ENCODE results near the gene COL4A4. TPM values are rescaled to one million over a fixed set of nuclear protein-coding genes. Genes with fewer than 3 reads are reported as not detected.

COL4A4 gene
- total and polyA plus RNA-seq, 2 donors (not counting 1 experiment from before 2014, with no cell fraction given), result 6.2 to 30.2 TPM

DNA sequence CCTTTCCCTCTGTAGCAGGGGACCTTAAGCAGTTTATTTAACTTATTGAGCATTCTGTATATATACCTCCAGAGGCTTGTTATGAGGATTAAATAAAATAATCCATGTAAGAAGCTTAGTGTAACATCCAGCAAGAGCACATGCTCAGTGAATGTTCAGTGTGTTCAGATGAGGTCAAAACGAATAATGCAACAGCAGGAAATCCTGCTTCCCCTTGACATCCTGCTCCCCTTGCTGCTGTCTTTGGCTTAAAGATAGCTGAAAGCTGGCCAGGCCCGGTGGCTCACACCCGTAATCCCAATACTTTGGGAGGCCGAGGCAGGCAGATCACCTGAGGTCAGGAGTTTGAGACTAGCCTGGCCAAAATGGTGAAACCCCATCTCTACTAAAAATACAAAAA lies 68.7 kb downstream of the COL4A4 start:
- no peaks in the 10 kb centered on the region for H3K36me3 ChIP-seq (replicated peaks in 1 of 2; ENCODE audit: control extremely low read depth in 1 of 2, control insufficient read depth in 1 of 2, extremely low read depth in 1 of 2, insufficient read depth in 2 of 2, low read length in 1 of 2)
- H4K20me1 ChIP-seq (ENCODE audit: control insufficient read depth, insufficient read depth, low read length, poor library complexity, severe bottlenecking), result no peaks in the 10 kb centered on the region
- H3K9me3 ChIP-seq (ENCODE audit: control extremely low read depth in 1 of 3, control insufficient read depth in 2 of 3, insufficient read depth in 1 of 3, low read length in 2 of 3), result peaks cover 0 to 2% (median 0%) of the 10 kb centered on the region in 3 donors
- no peak overlapping the region for H2AFZ ChIP-seq (ENCODE audit: insufficient read depth, low read depth, low read length, poor library complexity, severe bottlenecking)
- WGBS (ENCODE audit: insufficient coverage), result 56% methylated on average over 4 of the region's 4 CpGs
- intact Hi-C loops (cut with micrococcal nuclease), result no loop called here
- ATAC-seq (ENCODE audit: low read depth), result no peak
- H3K4me1 ChIP-seq (ENCODE audit: control insufficient read depth in 2 of 2, insufficient read depth in 2 of 2, low read length in 2 of 2), result no peaks in the 10 kb centered on the region
- Mint-ChIP-seq H3K27ac (no peak overlapping the region), H3K4me1 (no peaks in the 10 kb centered on the region), H3K27me3 (no peaks in the 10 kb centered on the region), H3K9me3 (ENCODE audit: insufficient read depth) (no peaks in the 10 kb centered on the region), H3K4me3 (no peak overlapping the region)
- H3K27me3 ChIP-seq (replicated peaks in 1 of 4; ENCODE audit: control extremely low read depth in 1 of 4, control insufficient read depth in 3 of 4, insufficient read depth in 4 of 4, low read length in 3 of 4), result no peaks in the 10 kb centered on the region
- H3K4me3 ChIP-seq (ENCODE audit: control extremely low read depth in 1 of 5, extremely low read depth in 1 of 5, insufficient read depth in 1 of 5, low read depth in 2 of 5, low read length in 4 of 5), result no peak overlapping the region
- POLR2A ChIA-PET, result no interaction called here
- no peak for TF ChIP-seq CTCF (IDR thresholded peaks at IDR 0.05)
- no peak for TF ChIP-seq EZH2 (IDR thresholded peaks at IDR 0.05; ENCODE audit: borderline replicate concordance, insufficient read depth, low read depth, low read length, poor library complexity, severe bottlenecking)
- H3K9ac ChIP-seq (ENCODE audit: low read length), result no peak overlapping the region
- CTCF ChIA-PET, result interaction anchor here (1.2 to 1.9 kb wide), 2 partner anchors 12 to 61 kb away, joined by 3 to 5 read pairs; no protein-coding TSS in a partner anchor
- no peak for DNase-seq
- H3K79me2 ChIP-seq (ENCODE audit: control insufficient read depth, insufficient read depth, low read length), result no peaks in the 10 kb centered on the region
- no peak overlapping the region for H3K27ac ChIP-seq (ENCODE audit: low read length in 2 of 2)
- no peak overlapping the region for H3K4me2 ChIP-seq (replicated peaks; ENCODE audit: low read depth, low read length, poor library complexity, severe bottlenecking)

DNA sequence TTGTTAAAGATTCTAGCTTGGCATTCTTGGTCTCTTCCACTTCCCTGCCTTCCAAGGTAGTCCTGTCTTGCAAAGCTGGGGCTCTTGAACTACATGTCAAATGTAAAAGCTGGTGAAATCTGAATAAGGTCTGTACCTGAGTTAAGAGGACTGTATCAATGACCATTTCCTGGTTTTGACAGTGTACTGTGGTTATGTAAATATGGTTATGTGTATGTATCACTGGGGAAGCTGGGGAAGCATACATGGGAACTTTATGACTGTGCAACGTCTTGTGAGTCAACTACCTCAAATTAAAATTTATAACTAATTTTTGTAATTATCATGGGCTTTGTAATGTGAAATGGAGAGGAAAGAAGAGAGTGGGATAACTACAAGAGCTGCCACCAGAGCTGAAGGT lies 81.7 kb downstream of the COL4A4 start:
- no CpG with 5 or more reads among the region's 1 CpG for WGBS (ENCODE audit: insufficient coverage)

More for the DNA sequence above, 81.7 kb downstream of the COL4A4 start:
- DNase-seq (no peak), ATAC-seq (ENCODE audit: low read depth) (no peak)
- Mint-ChIP-seq H3K27me3 (no peaks in the 10 kb centered on the region), H3K9me3 (ENCODE audit: insufficient read depth) (no peaks in the 10 kb centered on the region), H3K4me1 (no peaks in the 10 kb centered on the region), H3K27ac (no peak overlapping the region), H3K4me3 (no peak overlapping the region)
- no peaks in the 10 kb centered on the region for H3K79me2 ChIP-seq (ENCODE audit: control insufficient read depth, insufficient read depth, low read length)
- no peak overlapping the region for H3K27ac ChIP-seq (ENCODE audit: low read length in 2 of 2)
- CTCF ChIA-PET, result interaction anchor here (1.4 kb wide), 1 partner anchor 10 kb away, joined by 3 read pairs; no protein-coding TSS in a partner anchor
- H4K20me1 ChIP-seq (ENCODE audit: control insufficient read depth, insufficient read depth, low read length, poor library complexity, severe bottlenecking), result no peaks in the 10 kb centered on the region
- H3K9ac ChIP-seq (ENCODE audit: low read length), result no peak overlapping the region
- H3K9me3 ChIP-seq (ENCODE audit: control extremely low read depth in 1 of 3, control insufficient read depth in 2 of 3, insufficient read depth in 1 of 3, low read length in 2 of 3), result no peaks in the 10 kb centered on the region
- peaks cover 0 to 12% of the 10 kb centered on the region in 2 experiments for H3K36me3 ChIP-seq (replicated peaks in 1 of 2; ENCODE audit: control extremely low read depth in 1 of 2, control insufficient read depth in 1 of 2, extremely low read depth in 1 of 2, insufficient read depth in 2 of 2, low read length in 1 of 2)
- H3K4me2 ChIP-seq (replicated peaks; ENCODE audit: low read depth, low read length, poor library complexity, severe bottlenecking), result no peak overlapping the region
- no peaks in the 10 kb centered on the region for H3K4me1 ChIP-seq (ENCODE audit: control insufficient read depth in 2 of 2, insufficient read depth in 2 of 2, low read length in 2 of 2)
- H2AFZ ChIP-seq (ENCODE audit: insufficient read depth, low read depth, low read length, poor library complexity, severe bottlenecking), result no peak overlapping the region
- intact Hi-C loops (cut with micrococcal nuclease), result no loop called here
- POLR2A ChIA-PET, result no interaction called here
- TF ChIP-seq EZH2 (IDR thresholded peaks at IDR 0.05; ENCODE audit: borderline replicate concordance, insufficient read depth, low read depth, low read length, poor library complexity, severe bottlenecking), result no peak
- no peak for TF ChIP-seq CTCF (IDR thresholded peaks at IDR 0.05)
- no peaks in the 10 kb centered on the region for H3K27me3 ChIP-seq (replicated peaks in 1 of 4; ENCODE audit: control extremely low read depth in 1 of 4, control insufficient read depth in 3 of 4, insufficient read depth in 4 of 4, low read length in 3 of 4)
- no peak overlapping the region for H3K4me3 ChIP-seq (ENCODE audit: control extremely low read depth in 1 of 5, extremely low read depth in 1 of 5, insufficient read depth in 1 of 5, low read depth in 2 of 5, low read length in 4 of 5)

All from B cell (primary cell).